Measurements from ENCODE around the gene MS4A4A.
A peak's percentile ranks its signal among the peaks of the same experiment; 100 is the strongest.
"Not testable (repeated sequence)": the region's sequence is repeated elsewhere in the genome, so short reads cannot be mapped to it uniquely, and the experiment has no call there.

MS4A4A gene

GRCh38 chr11:60280412-60280811 lies at the start of gene MS4A4A:
Gene MS4A4A, plus strand, starts transcription at chr11:60280666. Its CDS starts 10 bp downstream, at chr11:60280676.
- no peak for FAIRE-seq

- no peak for FAIRE-seq
Measured at GRCh38 chr11:60230681-60231080, 49.8 kb upstream of the MS4A4A start.

- no peak for FAIRE-seq
Measured at GRCh38 chr11:60235321-60235720, 45.1 kb upstream of the MS4A4A start.

GRCh38 chr11:60240662-60241061 lies 39.8 kb upstream of the MS4A4A start:
- FAIRE-seq, result no peak

- FAIRE-seq, result no peak
Measured at GRCh38 chr11:60241786-60242185, 38.7 kb upstream of the MS4A4A start.

GRCh38 chr11:60242740-60243239 lies 37.7 kb upstream of the MS4A4A start, which contains the start of gene MS4A4E:
Gene MS4A4E, minus strand, starts transcription at chr11:60243137. Its CDS starts 13,082 bp downstream, at chr11:60230055.
- no peak for FAIRE-seq

GRCh38 chr11:60251485-60252212 lies 28.8 kb upstream of the MS4A4A start:
- no peak for FAIRE-seq

GRCh38 chr11:60252213-60253108 lies 28.0 kb upstream of the MS4A4A start:
- no peak for FAIRE-seq

GRCh38 chr11:60257956-60258722 lies 22.3 kb upstream of the MS4A4A start:
- no peak for FAIRE-seq

GRCh38 chr11:60261014-60261413 lies 19.5 kb upstream of the MS4A4A start:
- no peak for FAIRE-seq

GRCh38 chr11:60263402-60263801 lies 17.1 kb upstream of the MS4A4A start:
- no peak for FAIRE-seq

GRCh38 chr11:60264644-60265043 lies 15.8 kb upstream of the MS4A4A start:
- FAIRE-seq, result no peak

GRCh38 chr11:60265373-60266214 lies 14.9 kb upstream of the MS4A4A start:
- FAIRE-seq, result peak; percentile 40

- no peak for FAIRE-seq
Measured at GRCh38 chr11:60274416-60274815, 6.0 kb upstream of the MS4A4A start.

GRCh38 chr11:60281485-60281884 lies 1.0 kb downstream of the MS4A4A start:
- FAIRE-seq, result no peak

- FAIRE-seq, result no peak
Measured at GRCh38 chr11:60282286-60282685, 1.8 kb downstream of the MS4A4A start.

- not testable (repeated sequence) for FAIRE-seq
Measured at GRCh38 chr11:60285411-60286126, 5.1 kb downstream of the MS4A4A start.

- no peak for FAIRE-seq
Measured at GRCh38 chr11:60288531-60288930, 8.1 kb downstream of the MS4A4A start.

GRCh38 chr11:60292145-60292544 lies 11.7 kb downstream of the MS4A4A start:
- no peak for FAIRE-seq

- FAIRE-seq, result no peak
Measured at GRCh38 chr11:60301178-60301577, 20.7 kb downstream of the MS4A4A start.

GRCh38 chr11:60301884-60302283 lies 21.4 kb downstream of the MS4A4A start:
- not testable (repeated sequence) for FAIRE-seq
